Renal pelvis (tissue), 12 donors: ENCODE data around the gene PTCD3. TPM values are rescaled to one million over a fixed set of nuclear protein-coding genes. Genes with fewer than 3 reads are reported as not detected.
A peak's percentile ranks its signal among the peaks of the same experiment; 100 is the strongest.

Experiments used
- DNase-seq: peaks from one replicate; pipeline ENCODE4 v3.0.0-alpha.2; 2013
- long read RNA-seq, 16 experiments: transcript quantifications; one replicate each; lab custom pipeline, GENCODE V29; 2026
- polyA plus RNA-seq, 3 donors: library from polyadenylated mRNA; unstranded; fragments of 120-200 nt; gene quantifications; one replicate each; pipeline ENCODE4 v1.2.1, GENCODE V29; 2013; ENCODE audit not compliant: insufficient read length in 3 of 3

Gene PTCD3
- polyA plus RNA-seq: 100 to 1,000 TPM; 113 to 145 (median 144) TPM
- long read RNA-seq, donor 1, full-length matches to known transcripts: 7 of 50 reads
- long read RNA-seq, donor 1, partial matches to known transcripts: 43 of 50 reads
- long read RNA-seq, donor 1, other reads (novel, unspliced or antisense): 0 of 50 reads
- long read RNA-seq, donor 2, full-length matches to known transcripts: 10 of 47 reads
- long read RNA-seq, donor 2, partial matches to known transcripts: 37 of 47 reads
- long read RNA-seq, donor 2, other reads (novel, unspliced or antisense): 0 of 47 reads
- long read RNA-seq, donor 3, full-length matches to known transcripts: 5 of 38 reads
- long read RNA-seq, donor 3, partial matches to known transcripts: 33 of 38 reads
- long read RNA-seq, donor 3, other reads (novel, unspliced or antisense): 0 of 38 reads
- long read RNA-seq, donor 4, full-length matches to known transcripts: 6 of 45 reads
- long read RNA-seq, donor 4, partial matches to known transcripts: 39 of 45 reads
- long read RNA-seq, donor 4, other reads (novel, unspliced or antisense): 0 of 45 reads
- long read RNA-seq, donor 5, full-length matches to known transcripts: 4 of 4 reads
- long read RNA-seq, donor 5, partial matches to known transcripts: 0 of 4 reads
- long read RNA-seq, donor 5, other reads (novel, unspliced or antisense): 0 of 4 reads
- long read RNA-seq, donor 6, full-length matches to known transcripts: 8 of 158 reads
- long read RNA-seq, donor 6, partial matches to known transcripts: 100 of 158 reads
- long read RNA-seq, donor 6, other reads (novel, unspliced or antisense): 50 of 158 reads
- long read RNA-seq, donor 7, full-length matches to known transcripts: 5 of 31 reads
- long read RNA-seq, donor 7, partial matches to known transcripts: 26 of 31 reads
- long read RNA-seq, donor 7, other reads (novel, unspliced or antisense): 0 of 31 reads
- long read RNA-seq, donor 8, partial matches to known transcripts: 15 of 16 reads
- long read RNA-seq, donor 8, other reads (novel, unspliced or antisense): 0 of 16 reads
- long read RNA-seq, donor 9, full-length matches to known transcripts: 7 of 50 reads
- long read RNA-seq, donor 9, partial matches to known transcripts: 43 of 50 reads
- long read RNA-seq, donor 9, other reads (novel, unspliced or antisense): 0 of 50 reads
- long read RNA-seq, donor 10, full-length matches to known transcripts: 3 of 53 reads
- long read RNA-seq, donor 10, partial matches to known transcripts: 50 of 53 reads
- long read RNA-seq, donor 10, other reads (novel, unspliced or antisense): 0 of 53 reads
- long read RNA-seq, donor 11, full-length matches to known transcripts: 3 of 16 reads
- long read RNA-seq, donor 11, partial matches to known transcripts: 13 of 16 reads
- long read RNA-seq, donor 11, other reads (novel, unspliced or antisense): 0 of 16 reads
- long read RNA-seq, donor 12, full-length matches to known transcripts: 11 of 212 reads
- long read RNA-seq, donor 12, partial matches to known transcripts: 161 of 212 reads
- long read RNA-seq, donor 12, other reads (novel, unspliced or antisense): 40 of 212 reads
- long read RNA-seq, donor 13, full-length matches to known transcripts: 5 of 32 reads
- long read RNA-seq, donor 13, partial matches to known transcripts: 27 of 32 reads
- long read RNA-seq, donor 13, other reads (novel, unspliced or antisense): 0 of 32 reads
- long read RNA-seq, donor 14: 0 reads
- long read RNA-seq, donor 15, full-length matches to known transcripts: 8 of 67 reads
- long read RNA-seq, donor 15, partial matches to known transcripts: 59 of 67 reads
- long read RNA-seq, donor 15, other reads (novel, unspliced or antisense): 0 of 67 reads
- long read RNA-seq, donor 16, full-length matches to known transcripts: 9 of 74 reads
- long read RNA-seq, donor 16, partial matches to known transcripts: 65 of 74 reads
- long read RNA-seq, donor 16, other reads (novel, unspliced or antisense): 0 of 74 reads

- DNase-seq: peak; percentile 96
Observed at GRCh38 chr2:86105969-86106945, at the start of gene PTCD3. PTCD3 (plus strand) TSS chr2:86106235; CDS start chr2:86106248, 13 bp downstream.

GRCh38 chr2:86056590-86057331, 49.3 kb upstream of the PTCD3 start:
- DNase-seq: no peak

- DNase-seq: no peak
Observed at GRCh38 chr2:86062043-86062442, 44.0 kb upstream of the PTCD3 start.

- DNase-seq: no peak
Observed at GRCh38 chr2:86064006-86064405, 42.0 kb upstream of the PTCD3 start.

- DNase-seq: no peak
Observed at GRCh38 chr2:86065512-86065911, 40.5 kb upstream of the PTCD3 start.

- no peak for DNase-seq
Observed at GRCh38 chr2:86066007-86066578, 39.9 kb upstream of the PTCD3 start.

GRCh38 chr2:86066915-86067314, 39.1 kb upstream of the PTCD3 start:
- no peak for DNase-seq

- no peak for DNase-seq
Observed at GRCh38 chr2:86068136-86068588, 37.9 kb upstream of the PTCD3 start.

GRCh38 chr2:86068648-86069047, 37.4 kb upstream of the PTCD3 start:
- DNase-seq: no peak

- no peak for DNase-seq
Observed at GRCh38 chr2:86069091-86069685, 36.8 kb upstream of the PTCD3 start.

GRCh38 chr2:86069783-86070339, 36.2 kb upstream of the PTCD3 start:
- no peak for DNase-seq

- DNase-seq: no peak
Observed at GRCh38 chr2:86070868-86071267, 35.2 kb upstream of the PTCD3 start.

GRCh38 chr2:86072271-86072858, 33.7 kb upstream of the PTCD3 start:
- DNase-seq: peak; percentile 10

GRCh38 chr2:86073225-86073624, 32.8 kb upstream of the PTCD3 start:
- no peak for DNase-seq

- no peak for DNase-seq
Observed at GRCh38 chr2:86074256-86074655, 31.8 kb upstream of the PTCD3 start.

- no peak for DNase-seq
Observed at GRCh38 chr2:86074811-86075210, 31.2 kb upstream of the PTCD3 start.

GRCh38 chr2:86075886-86076285, 30.1 kb upstream of the PTCD3 start:
- DNase-seq: no peak
